GM19467 (cell line): ENCODE measurements around the gene STX18.

Source experiments
- ATAC-seq: cut with Tn5 transposase; IDR thresholded peaks from one replicate; pipeline ENCODE4 v1.9.1; 2021; ENCODE audit warnings: mild to moderate bottlenecking, moderate library complexity; ENCODE audit not compliant: unreplicated experiment

Gene STX18

DNA sequence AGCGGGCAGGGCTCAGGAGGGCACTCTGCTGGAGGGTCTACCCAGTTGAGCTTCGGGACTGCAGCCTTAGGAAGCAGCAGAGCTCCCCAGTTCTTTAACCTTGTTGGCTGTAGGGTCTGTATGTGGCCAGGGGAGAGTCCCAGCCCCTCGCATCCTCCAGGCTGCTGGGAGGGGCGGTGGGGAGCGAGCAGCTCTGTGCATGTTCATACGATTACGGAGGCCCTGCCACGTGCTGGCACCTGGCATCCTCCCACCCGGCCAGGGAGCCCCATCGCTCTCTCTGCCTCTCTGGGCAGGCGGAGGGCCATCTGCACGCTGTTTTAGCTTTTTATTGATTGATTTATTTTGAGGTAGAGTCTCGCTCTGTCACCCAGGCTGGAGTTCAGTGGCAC lies 133.7 kb downstream of the STX18 start:
- ATAC-seq = no peak

DNA sequence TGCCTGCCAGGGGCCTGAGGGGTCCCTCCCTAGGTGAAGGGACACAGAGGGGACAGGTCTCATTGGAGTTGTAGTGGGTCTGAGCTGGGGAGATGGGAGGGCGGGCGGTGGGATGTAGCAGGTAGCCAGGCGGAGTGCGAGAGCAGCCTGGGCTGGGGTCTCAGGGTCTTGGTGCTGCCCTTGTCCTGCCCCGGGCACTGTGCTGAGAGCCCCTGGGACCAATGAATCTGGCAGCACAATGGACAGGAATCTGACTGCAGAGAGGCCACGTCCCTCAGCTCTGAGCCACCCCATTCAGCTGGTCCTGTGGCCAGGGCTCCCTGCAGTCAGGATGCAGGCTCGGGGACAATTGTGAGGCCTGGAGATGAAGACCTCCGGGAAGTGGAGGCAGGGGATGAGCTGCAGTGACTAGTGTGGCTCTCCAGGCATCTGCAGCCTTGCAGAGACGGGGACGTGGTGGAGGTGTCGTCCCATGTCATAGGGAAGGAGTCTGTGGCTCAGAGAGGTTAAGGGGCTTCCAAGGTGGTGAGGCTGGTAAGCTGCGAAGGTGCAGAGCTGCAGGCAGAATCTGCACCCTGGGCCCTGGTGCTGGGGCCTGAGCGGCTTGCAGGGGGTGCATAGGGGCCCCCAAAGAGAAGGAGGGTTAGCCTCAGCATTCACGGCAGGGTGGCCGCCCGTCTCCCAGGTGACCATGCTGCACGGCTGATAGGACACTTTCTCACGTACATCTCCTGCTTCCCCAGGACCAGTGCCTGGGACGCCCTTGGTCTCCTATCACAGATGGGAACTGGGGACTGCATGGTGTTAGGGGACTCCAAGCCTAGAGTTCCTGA lies 134.3 kb downstream of the STX18 start:
- ATAC-seq = no peak

DNA sequence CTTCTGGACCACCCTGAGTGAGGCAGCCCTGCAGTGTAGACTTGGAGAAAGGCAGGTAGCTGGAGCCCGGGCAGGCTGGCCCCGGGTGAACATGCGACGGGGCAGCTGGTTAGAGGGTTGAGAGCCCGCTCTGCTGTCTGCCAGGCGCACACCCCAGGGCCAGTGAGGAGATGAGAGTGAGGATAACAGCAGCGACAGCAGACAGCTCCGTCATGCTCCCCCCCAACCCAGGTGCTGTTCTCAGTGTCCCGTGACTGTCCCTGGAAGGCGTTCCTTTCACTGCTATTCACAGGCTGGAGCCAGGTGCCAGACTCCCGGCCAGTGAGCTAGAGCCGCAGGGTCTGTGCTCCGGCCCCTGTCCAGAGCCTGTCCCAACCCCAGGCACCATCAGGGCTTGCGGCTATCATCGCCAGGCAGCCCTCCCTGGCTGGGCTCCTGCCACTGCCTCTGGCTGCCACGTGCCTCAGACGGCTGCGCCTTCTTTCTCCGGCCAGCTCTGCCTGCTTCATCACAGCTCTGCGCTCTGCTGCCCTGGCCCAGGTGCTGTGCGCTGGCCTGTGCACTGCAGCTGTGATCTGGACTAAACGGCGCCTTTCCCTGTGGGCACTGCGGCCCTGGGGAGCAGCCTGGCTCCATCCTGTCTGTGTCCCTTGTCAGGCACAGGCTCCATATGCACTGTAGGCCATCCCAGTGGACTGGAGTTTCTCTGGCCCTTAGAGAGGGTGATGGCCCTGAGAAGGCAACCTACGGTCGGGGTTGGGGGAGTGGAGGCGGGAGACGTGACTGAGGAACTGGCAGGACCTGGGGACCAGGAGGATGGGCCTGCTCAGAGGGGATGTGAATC lies 135.2 kb downstream of the STX18 start:
- no peak for ATAC-seq

DNA sequence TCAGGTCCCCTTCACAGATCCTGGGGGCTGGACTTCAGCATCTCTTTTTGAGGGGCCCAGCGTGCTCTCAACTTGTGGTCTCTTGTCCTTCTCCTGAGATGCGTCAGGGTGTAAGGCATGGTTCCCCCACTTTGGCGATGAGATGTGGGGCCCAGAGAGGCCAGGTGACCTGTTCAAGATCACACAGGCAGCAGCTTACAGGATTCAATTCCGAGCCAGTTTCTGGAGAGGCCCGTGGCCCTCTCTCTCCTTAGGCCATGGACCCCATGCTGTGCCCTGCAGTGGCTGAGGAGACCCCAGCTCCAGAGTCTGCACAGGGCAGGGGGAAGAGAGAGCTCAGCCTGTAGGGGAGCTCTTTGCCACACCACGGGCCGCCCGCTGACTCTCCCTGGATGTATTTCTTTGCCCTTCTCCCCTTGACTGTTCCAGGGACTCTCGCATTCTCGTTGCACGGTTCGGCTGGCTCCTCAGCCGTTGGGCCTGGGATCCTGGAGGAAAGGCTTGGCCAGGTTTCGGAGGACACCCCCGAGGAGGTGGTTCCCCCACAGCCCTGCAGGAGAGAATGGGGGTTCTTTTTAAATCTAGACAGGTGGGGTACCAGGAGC lies 136.4 kb downstream of the STX18 start:
- no peak for ATAC-seq

DNA sequence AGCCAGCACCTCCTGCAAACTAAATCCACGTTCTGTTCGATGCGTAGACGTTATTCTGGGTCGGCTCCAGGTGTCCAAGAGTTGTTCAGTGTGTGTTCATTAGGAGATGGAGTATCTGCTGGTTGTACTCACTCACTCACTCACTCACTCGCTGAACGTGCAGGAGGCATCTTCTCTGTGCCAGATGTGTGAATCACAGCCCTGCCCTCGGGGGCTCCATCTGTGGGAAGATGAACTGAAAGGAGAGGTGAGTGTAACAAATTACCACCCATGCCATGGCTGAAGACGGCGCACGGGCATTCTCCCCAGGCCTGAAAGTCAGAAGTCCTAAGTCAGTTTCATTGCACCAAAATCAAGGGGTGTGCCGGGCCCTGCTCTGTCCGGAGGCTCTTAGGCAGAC lies 138.9 kb downstream of the STX18 start:
- ATAC-seq = no peak

GRCh38 chr4:4401036-4401435 lies 140.8 kb downstream of the STX18 start:
- no peak for ATAC-seq

DNA sequence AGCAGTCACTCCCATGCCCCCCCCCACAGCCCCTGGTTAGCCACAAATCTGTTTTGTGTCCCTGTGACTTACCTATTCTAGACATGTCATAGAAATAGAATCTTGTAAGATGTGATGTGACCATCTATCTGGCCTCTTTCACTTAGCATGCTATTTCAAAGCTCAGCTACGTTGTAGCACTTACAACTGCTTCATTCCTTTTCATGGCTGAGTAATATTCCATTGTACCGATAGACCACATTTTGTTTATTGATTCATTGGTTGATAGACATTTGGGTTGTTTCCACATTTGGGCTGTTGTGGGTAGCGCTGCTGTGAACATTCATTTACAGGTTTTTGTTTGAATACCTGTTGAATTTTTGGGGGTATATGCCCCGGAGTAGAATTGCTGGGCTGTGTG lies 143.4 kb downstream of the STX18 start:
- no peak for ATAC-seq

GRCh38 chr4:4397441-4397819 lies 144.4 kb downstream of the STX18 start:
- no peak for ATAC-seq

DNA sequence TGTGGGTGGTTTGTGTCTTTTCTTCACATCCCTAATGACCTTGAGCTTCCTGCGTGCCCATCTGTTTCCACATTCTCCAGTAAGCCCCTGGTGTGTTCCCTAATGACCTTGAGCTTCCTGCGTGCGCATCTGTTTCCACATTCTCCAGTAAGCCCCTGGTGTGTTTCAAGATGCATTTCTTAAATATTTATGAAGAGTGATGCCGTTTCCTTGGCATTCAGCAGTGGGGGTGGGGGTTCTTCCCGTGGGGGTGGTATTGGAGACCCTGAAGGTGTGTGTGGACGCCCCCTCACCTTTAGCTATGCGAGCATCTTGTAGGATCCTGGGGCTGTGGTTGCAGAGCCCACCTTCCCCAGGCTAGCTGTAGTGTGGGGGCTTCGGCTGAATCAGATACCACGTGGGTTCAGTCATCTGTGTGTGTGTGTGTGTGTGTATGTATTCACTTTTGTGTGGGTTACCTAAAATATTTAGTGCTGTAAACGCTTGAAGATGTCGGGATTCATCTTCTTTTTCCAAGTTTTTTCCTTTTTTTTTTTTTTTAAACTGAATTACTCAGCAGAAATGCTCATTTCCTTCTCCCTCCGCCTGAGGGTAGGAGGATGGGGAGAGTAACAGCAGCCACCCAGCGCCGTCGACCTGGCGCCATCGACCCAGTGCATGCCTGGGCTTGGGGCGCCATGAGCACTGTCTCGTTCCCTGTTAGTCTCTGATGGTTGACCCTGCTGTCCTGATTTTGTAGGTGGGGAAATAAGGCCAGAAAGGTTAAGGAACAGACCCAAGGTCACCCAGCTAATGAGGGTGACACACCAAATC lies 145.0 kb downstream of the STX18 start:
- ATAC-seq = no peak

- peak; percentile 59 for ATAC-seq
These were observed 145.8 kb downstream of the STX18 start for GRCh38 chr4:4395849-4396627.

GRCh38 chr4:4395371-4395770 lies 146.5 kb downstream of the STX18 start:
- ATAC-seq = no peak

DNA sequence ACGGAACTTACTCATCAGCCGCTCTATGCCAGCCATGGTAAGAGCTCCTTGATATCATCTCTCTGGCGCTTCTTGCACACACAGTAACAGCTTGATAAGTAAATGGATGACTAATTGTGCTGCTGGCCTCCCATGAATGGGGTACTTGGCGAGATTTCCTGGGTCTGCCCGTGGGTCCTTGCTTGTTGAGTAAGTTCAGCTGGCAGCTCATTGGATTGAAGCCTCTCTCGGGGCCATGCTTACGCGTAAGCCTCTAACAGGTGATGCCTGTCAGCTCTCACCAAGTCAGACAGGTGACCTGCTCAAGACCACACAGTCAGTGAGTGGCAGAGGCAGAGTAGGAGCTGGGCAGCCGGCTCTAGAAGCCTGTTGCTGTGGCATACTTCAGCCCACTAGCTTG lies 147.2 kb downstream of the STX18 start:
- no peak for ATAC-seq

DNA sequence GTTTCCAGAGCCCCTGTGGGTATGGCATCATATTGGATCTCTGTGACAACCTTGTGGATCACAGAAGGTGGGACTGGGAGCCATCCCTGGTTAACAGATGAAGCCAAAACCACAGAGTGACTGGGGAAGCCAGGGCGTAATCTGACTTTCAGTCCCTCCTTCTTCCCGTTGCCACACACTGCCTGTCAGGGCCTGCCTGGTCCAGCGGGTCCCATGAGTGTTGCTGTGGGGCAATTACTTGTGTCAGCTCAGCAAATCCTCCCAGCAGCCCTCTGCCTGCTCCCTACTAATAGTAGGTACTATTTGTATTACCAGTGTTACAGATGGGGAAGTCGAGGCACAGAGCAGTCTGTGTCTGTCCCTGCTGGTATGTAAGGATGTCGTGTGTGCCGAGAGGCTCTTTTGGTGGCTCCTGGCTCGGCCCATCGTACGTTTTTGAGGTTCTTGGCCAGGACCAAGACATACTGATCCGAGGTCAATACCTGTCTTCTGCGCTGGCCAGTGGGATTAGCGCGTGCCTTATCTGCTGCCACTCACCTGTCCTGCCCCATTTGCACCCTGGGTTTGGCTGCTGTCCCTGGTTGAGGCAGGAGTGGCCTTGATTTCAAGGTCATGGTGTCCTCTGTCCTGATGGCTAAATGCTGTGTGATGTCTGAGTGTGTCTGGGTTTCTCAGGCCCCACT lies 149.2 kb downstream of the STX18 start:
- ATAC-seq = no peak

GRCh38 chr4:4391866-4392265 lies 150.0 kb downstream of the STX18 start:
- no peak for ATAC-seq

GRCh38 chr4:4390515-4391240 lies 151.2 kb downstream of the STX18 start:
- no peak for ATAC-seq

DNA sequence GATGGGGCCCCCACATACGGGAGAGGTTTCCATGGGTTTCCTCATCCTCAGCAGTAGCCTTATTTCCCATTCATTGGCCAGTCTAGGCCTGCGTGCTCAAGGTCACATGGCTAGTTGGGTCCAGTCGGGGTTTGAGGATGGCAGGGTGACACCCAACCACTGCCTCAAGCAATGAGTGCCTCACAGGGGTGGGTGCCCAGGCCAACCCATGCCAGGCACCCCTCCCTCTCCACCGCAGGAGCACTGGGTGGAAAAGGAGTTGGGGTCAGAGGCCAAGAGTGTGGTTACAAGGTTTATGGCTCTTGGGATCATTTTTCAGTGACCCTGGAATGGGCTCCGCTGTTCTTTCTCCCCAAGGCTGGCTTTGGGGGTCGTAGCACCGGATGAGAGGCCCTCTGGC lies 151.8 kb downstream of the STX18 start:
- ATAC-seq = no peak

GRCh38 chr4:4388836-4389575 lies 152.8 kb downstream of the STX18 start:
- ATAC-seq = no peak

GRCh38 chr4:4388311-4388790 lies 153.5 kb downstream of the STX18 start:
- ATAC-seq = no peak
